Measurements from ENCODE around the gene PCDH12. TPM values are rescaled to one million over a fixed set of nuclear protein-coding genes. Genes with fewer than 3 reads are reported as not detected.

The PCDH12 gene
- total and polyA plus RNA-seq, 2 of the 8 experiments (the other 6 are each of a cell fraction or from before 2014, with no cell fraction given), result 0.06 to 0.17 TPM

DNA sequence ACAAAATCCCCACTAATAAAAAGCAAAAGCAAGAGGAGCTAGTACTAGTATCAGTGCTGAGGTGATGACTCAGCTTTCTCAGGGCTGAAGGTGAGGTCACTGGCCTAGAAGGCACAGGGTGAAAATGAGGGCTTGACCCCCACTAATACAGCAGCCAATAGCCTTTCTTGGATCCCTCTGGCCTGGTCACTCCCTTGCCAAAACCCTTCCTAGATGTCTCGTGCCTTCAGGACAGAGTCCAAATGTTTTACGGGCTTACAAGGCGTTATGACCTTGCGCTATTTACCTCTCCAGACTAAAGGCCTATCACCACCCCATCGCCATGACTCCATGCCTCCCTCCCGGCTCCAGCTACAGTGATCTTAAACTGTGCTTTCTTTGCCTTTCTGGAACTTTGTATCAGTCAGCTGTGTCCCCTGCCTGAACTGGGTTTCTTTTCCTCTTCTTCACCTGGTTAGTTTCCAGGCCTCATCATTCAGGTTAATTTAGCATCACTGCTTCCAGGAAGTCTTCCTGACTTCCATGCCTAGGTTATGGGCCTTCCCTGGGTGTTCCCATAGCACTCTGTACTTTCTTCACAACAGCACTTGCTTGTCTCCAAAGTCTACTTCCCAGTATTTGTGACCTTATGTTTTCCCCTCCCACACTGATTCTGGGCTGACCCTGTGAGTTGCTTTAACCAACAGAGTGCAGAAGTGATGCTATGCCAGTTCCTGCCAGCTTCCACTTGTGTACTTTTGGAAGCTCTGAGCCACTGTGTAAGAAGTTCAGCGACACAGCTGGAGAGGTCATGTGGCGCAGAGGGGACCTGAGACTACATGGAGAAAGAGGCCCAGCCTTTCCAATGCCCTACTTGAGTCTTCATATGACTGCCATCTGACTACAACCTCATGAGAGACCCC, 38.5 kb downstream of the PCDH12 start:
- H3K27me3 ChIP-seq (replicated peaks in 1 of 4; ENCODE audit: control insufficient read depth in 3 of 4, extremely low read depth in 1 of 4, insufficient read depth in 3 of 4, low read length in 3 of 4), result peaks cover 0 to 5% (median 1%) of the 10 kb centered on the region in 4 experiments; a peak in 3 of 7 replicates
- no peak overlapping the region for H4K8ac ChIP-seq (ENCODE audit: extremely low read depth, insufficient read depth, low read length)
- peaks cover 2 to 4% of the 10 kb centered on the region in 2 experiments; a peak in 2 of 4 replicates for H3K79me2 ChIP-seq (ENCODE audit: control insufficient read depth in 1 of 2, insufficient read depth in 2 of 2, low read length in 2 of 2)
- H3K79me1 ChIP-seq (ENCODE audit: low read depth, low read length), result 0 out of 2 replicates have a peak, but pooled peaks cover 2% of the 10 kb centered on the region
- no peak overlapping the region for H3K23ac ChIP-seq (ENCODE audit: insufficient read length)
- no peak overlapping the region for H2AK5ac ChIP-seq (ENCODE audit: low read depth, low read length)
- H3K4ac ChIP-seq (replicated peaks; ENCODE audit: insufficient read length, low read depth, low read length), result no peak overlapping the region
- TF ChIP-seq MAFK (IDR thresholded peaks at IDR 0.05; ENCODE audit: low read depth, low read length) (peak; percentile 23; the same call in 1 of the 2 replicates), RBBP5 (IDR thresholded peaks at IDR 0.05; ENCODE audit: borderline replicate concordance, low read depth, low read length) (no peak), YY1 (IDR thresholded peaks at IDR 0.05; ENCODE audit: low read depth, low read length) (no peak)
- H2BK5ac ChIP-seq (ENCODE audit: low read depth, low read length), result peak overlapping the region; percentile 40; the same call in 1 of the 2 replicates
- no peak overlapping the region for H3K18ac ChIP-seq (ENCODE audit: extremely low read depth, low read length)
- no peaks in the 10 kb centered on the region for H3K9me3 ChIP-seq (ENCODE audit: insufficient read depth in 2 of 2, low read depth in 1 of 2, low read length in 1 of 2)
- peaks cover 10% of the 10 kb centered on the region for H3K23me2 ChIP-seq (ENCODE audit: low read depth, low read length)
- 0 out of 2 replicates have a peak overlapping the region, but pooled peaks have one; percentile 19 for H2AFZ ChIP-seq (ENCODE audit: low read length)
- H3K36me3 ChIP-seq (ENCODE audit: control insufficient read depth in 2 of 4, insufficient read depth in 4 of 4, low read length in 3 of 4), result no peaks in the 10 kb centered on the region
- no peak overlapping the region for H3K14ac ChIP-seq (ENCODE audit: insufficient read length)
- DNase-seq (ENCODE audit: low read depth in 1 of 2, low spot score in 2 of 2) (no peak), FAIRE-seq (no peak)
- no peak overlapping the region; a peak in 1 of 7 replicates for H3K9ac ChIP-seq (replicated peaks in 1 of 4; ENCODE audit: extremely low read depth in 1 of 4, low read depth in 3 of 4, low read length in 3 of 4)
- peak overlapping the region; percentile 80; the same call in 1 of the 2 replicates for H2BK12ac ChIP-seq (ENCODE audit: low read depth, low read length)
- no peak overlapping the region for H3K56ac ChIP-seq (replicated peaks; ENCODE audit: insufficient read length, low read depth, low read length)
- H3K4me2 ChIP-seq (ENCODE audit: insufficient read depth in 1 of 2, low read depth in 2 of 2, low read length in 2 of 2), result no peak overlapping the region
- H2BK15ac ChIP-seq (ENCODE audit: low read length), result no peak overlapping the region
- H3K4me1 ChIP-seq (replicated peaks in 1 of 4; ENCODE audit: control insufficient read depth in 3 of 4, insufficient read depth in 4 of 4, low read length in 3 of 4), result peaks cover 0 to 7% (median 4%) of the 10 kb centered on the region in 4 experiments; a peak in 4 of 7 replicates
- WGBS, 2 experiments (ENCODE audit: extremely low coverage in 1 of 2, insufficient coverage in 1 of 2, insufficient read length in 1 of 2, insufficient replicate concordance in 2 of 2, low coverage in 1 of 2, low lambda C conversion rate in 2 of 2, missing lambda C conversion rate in 1 of 2), result 88% methylated on average over 8 of the region's 8 CpGs; no CpG with 5 or more reads in 1 of the 2 experiments
- ChIA-PET POLR2A (ENCODE audit: partially characterized antibody) (interaction anchor here (1.1 to 2.4 kb wide), 2 partner anchors 9 to 23 kb away, joined by 3 to 6 read pairs; no protein-coding TSS in a partner anchor), CTCF (ENCODE audit: partially characterized antibody) (interaction anchor here (1.0 to 5.2 kb wide), 7 partner anchors 24 to 227 kb away, joined by 3 to 34 read pairs (median 4); partner anchors contain the start of gene PCDH1)
- H4K91ac ChIP-seq (replicated peaks; ENCODE audit: insufficient read length, low read length), result no peak overlapping the region
- H2BK20ac ChIP-seq (ENCODE audit: low read length), result no peak overlapping the region
- no peak overlapping the region for H2BK120ac ChIP-seq (replicated peaks; ENCODE audit: low read depth, low read length)
- H3K27ac ChIP-seq (ENCODE audit: low read depth, low read length), result no peak overlapping the region
- no peak overlapping the region for H4K5ac ChIP-seq (ENCODE audit: insufficient read length, low read depth, low read length)
- peaks cover 0 to 2% of the 10 kb centered on the region in 2 experiments for H4K20me1 ChIP-seq (replicated peaks in 1 of 2; ENCODE audit: control insufficient read depth in 1 of 2, insufficient read depth in 2 of 2, low read length in 2 of 2)
- no peak overlapping the region for H3K4me3 ChIP-seq (ENCODE audit: extremely low read depth in 1 of 4, insufficient read depth in 2 of 4, low read depth in 3 of 4, low read length in 4 of 4)
